Activated CD4-positive, alpha-beta T cell treated with anti-CD3 and anti-CD28 coated beads for 24 hours (primary cell): ENCODE results near the gene SERPINA10.

Experiments used
- DNase-seq, 2 donors: peaks; one replicate each; pipeline ENCODE4 v3.0.0-alpha.2; 2020; ENCODE audit warnings: low read depth in 2 of 2

Gene SERPINA10

GRCh38 chr14:94292872-94293577 is at the start of gene SERPINA10:
SERPINA10 (minus strand) TSS chr14:94293268; CDS start chr14:94290593, 2,675 bp downstream.
- no peak for DNase-seq

- DNase-seq = no peak
These were observed 49.4 kb upstream of the SERPINA10 start for GRCh38 chr14:94342334-94342934.

GRCh38 chr14:94341656-94342333 is 48.7 kb upstream of the SERPINA10 start:
- no peak for DNase-seq

GRCh38 chr14:94340533-94340932 is 47.5 kb upstream of the SERPINA10 start:
- no peak for DNase-seq

- DNase-seq = no peak
These were observed 45.0 kb upstream of the SERPINA10 start for GRCh38 chr14:94338023-94338422.

GRCh38 chr14:94337274-94337673 is 44.2 kb upstream of the SERPINA10 start:
- DNase-seq = no peak

GRCh38 chr14:94334872-94335271 is 41.8 kb upstream of the SERPINA10 start:
- no peak for DNase-seq

- no peak for DNase-seq
These were observed 39.5 kb upstream of the SERPINA10 start for GRCh38 chr14:94332587-94332986.

- DNase-seq = no peak
These were observed 39.1 kb upstream of the SERPINA10 start for GRCh38 chr14:94332063-94332583.

- no peak for DNase-seq
These were observed 38.4 kb upstream of the SERPINA10 start for GRCh38 chr14:94331462-94331861.

- no peak for DNase-seq
These were observed 37.8 kb upstream of the SERPINA10 start for GRCh38 chr14:94330857-94331256.

GRCh38 chr14:94330432-94330831 is 37.4 kb upstream of the SERPINA10 start:
- DNase-seq = no peak

- DNase-seq = no peak
These were observed 36.8 kb upstream of the SERPINA10 start for GRCh38 chr14:94329857-94330256.

GRCh38 chr14:94328196-94328595 is 35.1 kb upstream of the SERPINA10 start:
- no peak for DNase-seq

- DNase-seq = no peak
These were observed 29.8 kb upstream of the SERPINA10 start, which contains the start of gene SERPINA6 for GRCh38 chr14:94322648-94323570. SERPINA6 (minus strand) TSS chr14:94323336; CDS start chr14:94314648, 8,688 bp downstream.

- no peak for DNase-seq
These were observed 28.6 kb upstream of the SERPINA10 start for GRCh38 chr14:94321421-94322271.

- no peak for DNase-seq
These were observed 27.2 kb upstream of the SERPINA10 start for GRCh38 chr14:94320243-94320642.

GRCh38 chr14:94317259-94317658 is 24.2 kb upstream of the SERPINA10 start:
- DNase-seq = no peak

- DNase-seq = no peak
These were observed 23.6 kb upstream of the SERPINA10 start for GRCh38 chr14:94316692-94317091.

GRCh38 chr14:94314890-94315289 is 21.8 kb upstream of the SERPINA10 start:
- no peak for DNase-seq
